ENCODE measurements around the gene ANKRD42. TPM values are rescaled to one million over a fixed set of nuclear protein-coding genes. Genes with fewer than 3 reads are reported as not detected.
A peak's percentile ranks its signal among the peaks of the same experiment; 100 is the strongest.

ANKRD42 gene
- total and polyA plus RNA-seq, 9 of the 15 experiments (the other 6 are each of a cell fraction or from before 2014, with no cell fraction given), result 2.8 to 9.1 (median 6.1) TPM

- 0 out of 2 replicates have a peak, but pooled peaks have one; percentile 33 for TF ChIP-seq ILF3 (IDR thresholded peaks at IDR 0.05; ENCODE audit: borderline replicate concordance)
These were observed 35.1 kb upstream of the ANKRD42 start (continued) for GRCh38 chr11:83158357-83158786.

- FAIRE-seq, result no peak
- H3K79me2 ChIP-seq (ENCODE audit: control insufficient read depth, insufficient read depth, low read length), result peaks cover 73% of the 10 kb centered on the region
- peak overlapping the region; percentile 98 for H3K27ac ChIP-seq (ENCODE audit: extremely low read depth, low read depth, low read length)
- peak overlapping the region in 1 of 2 experiments; percentile 98; a peak in 2 of 4 replicates for H3K9ac ChIP-seq (ENCODE audit: insufficient read depth in 1 of 2, low read depth in 2 of 2, low read length in 2 of 2)
- H3K36me3 ChIP-seq (ENCODE audit: control insufficient read depth, insufficient read depth, low read length), result peaks cover 60% of the 10 kb centered on the region
- peak overlapping the region; percentile 80 for H3K4me3 ChIP-seq
- no peak for DNase-seq (ENCODE audit: extremely low read depth in 1 of 4, low spot score in 3 of 4)
- in situ Hi-C loops (cut with MboI), result no loop called here
- peaks cover 26% of the 10 kb centered on the region for H4K20me1 ChIP-seq (replicated peaks; ENCODE audit: control insufficient read depth, insufficient read depth, low read length)
- ChIA-PET CTCF (ENCODE audit: low intra/inter-chr PET ratio) (interaction anchor here (0.5 kb wide), 1 partner anchor 72 kb away, joined by 3 read pairs; no protein-coding TSS in a partner anchor), POLR2A (interaction anchor here (0.7 to 3.6 kb wide), 7 partner anchors 10 to 123 kb away, joined by 3 to 13 read pairs (median 4); no protein-coding TSS in a partner anchor)
- peaks cover 0 to 17% of the 10 kb centered on the region in 2 experiments; a peak in 2 of 5 replicates for H3K4me1 ChIP-seq (replicated peaks in 1 of 2; ENCODE audit: control insufficient read depth in 2 of 2, insufficient read depth in 2 of 2, low read length in 2 of 2)
- H3K27me3 ChIP-seq (ENCODE audit: control insufficient read depth in 2 of 2, insufficient read depth in 2 of 2, low read length in 2 of 2), result no peaks in the 10 kb centered on the region
- BruUV-seq (replicated peaks), result no TSS peak
- H3K9me1 ChIP-seq (ENCODE audit: control insufficient read depth, insufficient read depth, low read length), result no peaks in the 10 kb centered on the region
- peak overlapping the region; percentile 93 for H3K4me2 ChIP-seq (ENCODE audit: insufficient read depth, low read length)
- under 1% methylated on average over 15 of the region's 15 CpGs for WGBS (ENCODE audit: insufficient coverage, low coverage, missing lambda C conversion rate)
- ATAC-seq, result no peak
- no peaks in the 10 kb centered on the region for H3K9me3 ChIP-seq (replicated peaks; ENCODE audit: control insufficient read depth, insufficient read depth, low read depth, low read length)
- H2AFZ ChIP-seq (ENCODE audit: low read depth, low read length), result no peak overlapping the region
- intact Hi-C loops (cut with micrococcal nuclease), result no loop called here
- TF ChIP-seq SP1 (CRISPR knock-in tag; IDR thresholded peaks at IDR 0.05) (0 out of 2 replicates have a peak, but pooled peaks have one; percentile 3), CXXC5 (CRISPR knock-in tag; IDR thresholded peaks at IDR 0.05) (no peak), ZNF146 (CRISPR knock-in tag; IDR thresholded peaks at IDR 0.05; ENCODE audit: unreplicated experiment) (no peak), MLLT1 (IDR thresholded peaks at IDR 0.05) (0 out of 4 replicates have a peak, but pooled peaks have one; percentile 24 to 36), PKNOX1 (IDR thresholded peaks at IDR 0.05) (peak; percentile 32; the same call in 1 of the 2 replicates)
- TF ChIP-seq, protein P1, sequence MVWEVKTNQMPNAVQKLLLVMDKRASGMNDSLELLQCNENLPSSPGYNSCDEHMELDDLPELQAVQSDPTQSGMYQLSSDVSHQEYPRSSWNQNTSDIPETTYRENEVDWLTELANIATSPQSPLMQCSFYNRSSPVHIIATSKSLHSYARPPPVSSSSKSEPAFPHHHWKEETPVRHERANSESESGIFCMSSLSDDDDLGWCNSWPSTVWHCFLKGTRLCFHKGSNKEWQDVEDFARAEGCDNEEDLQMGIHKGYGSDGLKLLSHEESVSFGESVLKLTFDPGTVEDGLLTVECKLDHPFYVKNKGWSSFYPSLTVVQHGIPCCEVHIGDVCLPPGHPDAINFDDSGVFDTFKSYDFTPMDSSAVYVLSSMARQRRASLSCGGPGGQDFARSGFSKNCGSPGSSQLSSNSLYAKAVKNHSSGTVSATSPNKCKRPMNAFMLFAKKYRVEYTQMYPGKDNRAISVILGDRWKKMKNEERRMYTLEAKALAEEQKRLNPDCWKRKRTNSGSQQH (CRISPR knock-in tag; IDR thresholded peaks at IDR 0.05), result 0 out of 2 replicates have a peak, but pooled peaks have one; percentile 12
These were observed 34.3 kb upstream of the ANKRD42 start for GRCh38 chr11:83158965-83159901.
